ENCODE results near the gene DIS3L2.
"Not testable (repeated sequence)": the region's sequence is repeated elsewhere in the genome, so short reads cannot be mapped to it uniquely, and the experiment has no call there.

DIS3L2 gene

DNA sequence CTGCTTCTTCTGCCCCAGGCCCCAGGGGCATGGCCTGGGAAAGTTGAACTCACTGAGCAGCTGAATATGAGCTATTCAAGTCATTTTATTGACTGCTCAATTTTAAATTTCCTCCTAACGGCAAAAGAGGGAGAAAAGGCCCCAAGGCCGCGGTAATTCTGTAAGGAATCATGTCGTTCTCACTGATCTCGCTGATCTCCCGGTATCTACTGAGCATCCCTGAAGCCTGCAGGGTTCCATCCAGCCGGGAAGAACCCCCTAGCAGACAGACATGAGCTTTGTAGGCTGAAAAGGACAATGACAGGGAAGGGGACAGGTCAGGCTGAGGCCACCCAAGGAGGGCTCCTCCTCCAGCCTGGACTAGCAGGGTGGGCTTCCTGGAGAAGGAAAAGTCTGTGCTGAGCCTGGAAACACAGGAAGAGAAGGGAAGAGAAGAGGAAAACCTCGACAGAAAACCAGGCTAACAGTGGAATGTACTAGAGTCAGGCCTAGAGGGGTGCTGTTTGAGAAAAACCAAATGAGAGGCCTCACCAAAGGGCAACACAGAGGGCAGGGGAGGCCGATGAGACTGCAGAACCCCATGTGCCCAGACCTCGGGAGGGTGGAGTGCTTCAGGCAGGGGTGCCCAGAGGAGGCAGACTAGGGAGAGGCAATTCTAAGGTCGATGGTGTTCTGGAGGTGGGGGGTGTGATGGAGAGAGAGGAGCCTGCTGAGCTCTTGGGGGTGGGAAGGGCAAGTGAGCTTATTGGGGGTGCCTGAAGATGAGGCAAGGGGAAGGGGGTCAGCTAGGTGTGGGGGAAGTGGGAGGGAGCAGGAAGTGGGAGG is 32.4 kb upstream of the DIS3L2 start:
- DNase-seq = no peak

GRCh38 chr2:231929961-231930592 is 31.4 kb upstream of the DIS3L2 start:
- peak; percentile 41 for DNase-seq

- no peak for DNase-seq
Observed at GRCh38 chr2:231930593-231931281, 30.8 kb upstream of the DIS3L2 start.

DNA sequence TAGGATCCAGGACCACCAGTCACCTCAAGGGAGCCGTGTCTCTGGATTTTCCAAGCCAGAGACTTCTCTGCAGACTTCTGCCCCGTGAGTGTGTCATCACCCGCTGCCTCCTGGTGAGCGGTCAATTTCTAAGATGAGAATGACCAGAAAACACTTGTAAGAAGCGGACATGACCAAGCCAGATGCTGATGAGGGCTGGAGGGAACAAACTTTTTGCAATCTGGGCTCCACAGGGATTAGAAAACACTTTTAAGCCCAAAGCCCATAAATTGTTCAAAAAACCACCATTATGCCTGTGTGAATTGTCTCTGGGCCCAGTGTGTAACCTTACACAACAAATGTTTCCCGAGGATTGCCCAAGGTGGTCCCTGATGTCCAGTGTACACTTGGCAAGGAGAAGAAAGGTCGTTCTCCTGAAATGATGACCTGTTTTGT is 30.0 kb upstream of the DIS3L2 start:
- no peak for DNase-seq

GRCh38 chr2:231932711-231932970 is 28.9 kb upstream of the DIS3L2 start:
- DNase-seq = no peak

- DNase-seq = no peak
Observed at GRCh38 chr2:231932985-231933915, 28.3 kb upstream of the DIS3L2 start.

GRCh38 chr2:231933916-231934401 is 27.6 kb upstream of the DIS3L2 start:
- DNase-seq = no peak

DNA sequence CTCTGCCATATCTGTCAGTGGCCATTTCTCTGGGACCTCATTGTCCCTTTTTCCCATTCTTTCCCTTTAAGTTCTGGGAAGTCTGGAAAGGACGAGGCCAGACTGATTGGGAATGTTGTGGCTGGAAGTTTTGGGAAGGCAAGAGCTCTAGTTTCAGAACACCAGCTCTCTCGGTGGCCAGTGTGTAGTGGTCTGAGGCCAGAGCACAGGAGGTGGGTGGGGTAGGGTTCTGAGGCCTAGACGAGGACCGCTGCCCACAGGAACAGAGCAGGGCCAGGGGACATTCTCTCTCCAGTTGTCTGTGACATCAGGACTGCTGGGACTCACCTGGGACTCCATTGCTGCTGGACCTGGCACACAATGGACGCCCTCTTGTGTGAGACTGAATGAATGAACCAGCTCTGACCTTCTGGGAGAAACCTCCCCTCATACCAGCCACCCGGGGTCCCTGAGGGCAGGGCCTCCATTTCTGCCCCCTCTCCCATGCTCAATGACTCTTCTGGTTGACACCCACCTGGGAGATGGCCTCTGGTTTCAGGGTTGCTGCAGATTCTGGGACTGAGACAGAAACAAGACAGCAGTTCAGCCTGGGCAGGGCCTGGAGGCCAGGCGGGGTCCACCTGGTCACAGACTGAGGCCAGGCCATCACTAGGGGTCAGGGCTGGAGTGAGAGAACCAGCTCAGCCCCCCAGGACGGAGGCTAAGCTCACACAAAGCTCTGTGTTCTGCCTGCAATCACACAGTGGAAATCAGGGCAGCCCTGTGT is 26.9 kb upstream of the DIS3L2 start:
- DNase-seq = no peak

- peak; percentile 34 for DNase-seq
Observed at GRCh38 chr2:231935207-231935524, 26.3 kb upstream of the DIS3L2 start.

DNA sequence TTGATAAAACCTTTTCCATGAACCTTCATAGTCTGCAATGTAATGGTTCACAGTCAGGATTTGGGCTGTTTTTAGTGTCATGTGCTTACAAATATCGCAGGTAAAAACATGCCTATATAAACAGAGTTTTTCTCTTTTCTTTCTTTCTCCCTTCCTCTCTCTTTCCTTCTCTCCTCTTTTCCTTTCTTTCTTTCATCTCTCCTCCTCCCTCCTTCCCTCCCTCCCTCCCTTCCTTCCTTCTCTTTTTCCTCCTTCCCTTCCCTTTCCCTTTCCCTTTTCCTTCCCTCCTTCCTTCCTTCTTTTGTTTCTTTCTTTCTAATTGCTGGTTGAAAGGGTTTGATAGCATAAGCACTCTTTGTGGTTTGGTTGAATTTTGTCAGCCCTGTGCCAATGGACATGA is 25.7 kb upstream of the DIS3L2 start:
- no peak for DNase-seq

DNA sequence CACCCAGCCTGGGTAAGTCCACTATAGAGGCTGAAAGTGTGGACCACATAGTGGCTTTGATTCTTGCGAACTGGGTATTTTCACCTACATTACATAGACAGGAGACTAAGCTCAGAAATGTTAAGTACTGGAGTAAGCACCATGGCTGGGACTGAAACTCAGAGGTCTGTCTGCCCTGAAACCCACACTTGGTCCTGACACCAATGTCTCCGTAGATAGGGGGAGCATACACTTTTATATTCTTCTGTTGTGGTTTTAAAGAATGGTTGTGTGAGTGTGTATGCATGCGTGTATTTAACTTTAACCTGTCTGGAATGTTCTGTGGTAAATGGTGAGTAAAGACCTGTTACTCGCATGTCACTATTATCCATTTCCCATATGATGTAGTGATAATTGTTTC is 25.0 kb upstream of the DIS3L2 start:
- DNase-seq = no peak

- DNase-seq = no peak
Observed at GRCh38 chr2:231937057-231937456, 24.5 kb upstream of the DIS3L2 start.

DNA sequence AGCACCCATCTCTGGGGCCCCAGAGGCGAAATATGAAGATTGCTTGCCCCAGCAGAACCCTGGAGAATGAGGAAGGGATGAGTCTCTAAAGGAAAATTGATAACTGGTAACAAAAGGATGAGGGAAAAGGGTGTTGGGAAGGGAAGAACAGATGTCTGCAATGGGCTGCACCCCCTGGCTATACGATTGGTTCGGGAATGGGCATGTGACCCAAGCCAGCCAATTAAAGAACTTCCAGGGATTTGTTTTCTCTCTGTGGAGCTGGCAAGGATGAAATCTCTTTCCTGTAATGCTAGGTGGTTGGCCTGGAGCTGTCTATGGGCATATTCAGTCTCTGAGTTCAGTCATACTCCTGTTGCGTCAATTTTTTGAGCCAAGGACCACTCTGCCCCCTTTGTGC is 22.5 kb upstream of the DIS3L2 start:
- DNase-seq = no peak

DNA sequence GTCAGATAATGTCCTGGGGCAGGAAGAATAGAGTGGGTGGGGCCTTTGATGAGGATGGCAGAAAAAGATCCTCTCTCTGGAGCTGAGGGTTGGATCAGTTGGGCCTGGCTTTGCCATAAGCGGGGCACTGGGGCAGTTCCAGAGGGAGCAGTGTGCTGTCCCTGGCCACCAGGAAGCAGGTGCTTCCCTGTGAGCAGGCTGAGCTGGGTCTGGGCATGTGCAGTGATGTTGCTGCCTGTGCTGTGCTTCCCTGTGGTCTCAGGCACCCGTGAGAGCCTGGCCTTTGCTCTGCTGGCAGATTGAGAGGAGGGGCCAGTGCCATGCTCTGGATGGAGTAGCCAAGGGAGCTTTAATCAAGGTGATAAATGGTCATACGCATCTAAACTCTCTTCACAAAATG is 20.7 kb upstream of the DIS3L2 start:
- no peak for DNase-seq

GRCh38 chr2:231941673-231942072 is 19.8 kb upstream of the DIS3L2 start:
- DNase-seq = no peak

DNA sequence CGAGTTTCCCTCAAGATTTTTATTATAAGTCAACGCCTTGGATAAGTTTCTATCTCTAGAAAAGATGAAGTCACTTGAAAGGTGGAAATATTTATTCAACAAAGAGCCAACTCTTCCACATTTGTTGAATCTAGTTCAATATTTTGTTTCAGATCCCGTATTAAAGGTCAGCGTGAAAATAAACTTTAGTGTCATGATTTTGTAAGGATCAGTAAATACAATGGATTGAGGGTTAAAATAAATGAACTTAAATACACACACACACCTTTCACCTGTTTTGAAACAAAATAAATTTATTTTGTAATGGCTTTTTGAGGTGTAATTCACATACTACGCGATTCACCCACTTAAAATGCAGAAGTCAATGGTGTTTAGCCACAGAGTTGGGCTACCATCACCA is 19.3 kb upstream of the DIS3L2 start:
- no peak for DNase-seq

GRCh38 chr2:231946241-231946814 is 15.2 kb upstream of the DIS3L2 start:
- no peak for DNase-seq

- not testable (repeated sequence) for DNase-seq
Observed at GRCh38 chr2:231947112-231947511, 14.4 kb upstream of the DIS3L2 start.

GRCh38 chr2:231947694-231948093 is 13.8 kb upstream of the DIS3L2 start:
- DNase-seq = no peak

DNA sequence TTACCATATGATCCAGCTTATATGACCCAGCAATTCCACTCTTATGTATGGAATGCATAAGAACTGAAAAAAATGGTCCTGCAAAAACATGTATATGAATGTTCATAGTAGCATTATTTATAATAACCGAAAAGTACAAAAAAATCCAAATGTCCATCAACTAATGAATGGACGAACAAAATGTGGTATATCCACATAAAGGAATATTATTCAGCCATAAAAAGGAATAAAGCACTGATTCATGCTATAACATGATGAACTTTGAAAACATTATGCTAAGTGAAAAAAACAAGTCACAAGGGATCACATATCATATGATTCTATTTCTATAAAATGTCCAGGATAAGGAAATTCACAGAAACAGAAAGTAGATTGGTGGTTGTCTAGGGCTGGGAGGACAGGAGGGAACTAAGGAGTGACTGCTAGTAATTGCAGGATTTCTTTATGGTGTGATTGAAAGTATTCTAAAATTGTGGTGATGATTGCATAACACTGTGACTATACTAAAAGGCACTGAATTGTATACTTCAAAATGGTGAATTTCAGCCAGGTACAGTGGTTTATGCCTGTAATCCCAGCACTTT is 10.0 kb upstream of the DIS3L2 start:
- no peak for DNase-seq

- DNase-seq = no peak
Observed at GRCh38 chr2:231955758-231956472, 5.6 kb upstream of the DIS3L2 start.
